Measurements from ENCODE around the gene IRS1.

- TF ChIP-seq NFIC (IDR thresholded peaks at IDR 0.05; ENCODE audit: borderline replicate concordance), result no peak
- TF ChIP-seq YY1 (IDR thresholded peaks at IDR 0.05; ENCODE audit: low read depth), result no peak
- TF ChIP-seq SIN3A (IDR thresholded peaks at IDR 0.05; ENCODE audit: borderline replicate concordance, low read depth, low read length), result no peak
- no peak for TF ChIP-seq CTCF (IDR thresholded peaks at IDR 0.05)
These were observed 9.6 kb downstream of the IRS1 start for GRCh38 chr2:226790011-226790410.
